ENCODE results near the gene PRDM15.

DNA sequence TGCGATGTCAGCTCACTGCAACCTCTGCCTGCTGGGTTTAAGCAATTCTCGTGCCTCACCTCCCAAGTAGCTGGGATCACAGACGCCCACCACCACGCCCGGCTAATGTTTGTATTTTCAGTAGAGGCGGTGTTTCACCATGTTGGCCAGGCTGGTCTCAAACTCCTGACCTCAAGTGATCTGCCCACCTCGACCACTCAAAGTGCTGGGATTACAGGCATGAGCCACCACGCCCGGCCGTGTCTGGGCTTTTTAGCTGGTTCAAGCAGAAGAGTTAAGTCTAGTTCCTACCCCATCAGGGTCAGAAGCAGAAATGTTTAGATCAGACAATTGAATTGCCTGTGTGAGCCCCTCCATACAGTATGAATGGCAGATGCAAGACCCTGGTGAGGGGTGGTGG, 84.5 kb downstream of the PRDM15 start:
- TF ChIP-seq, protein P1, sequence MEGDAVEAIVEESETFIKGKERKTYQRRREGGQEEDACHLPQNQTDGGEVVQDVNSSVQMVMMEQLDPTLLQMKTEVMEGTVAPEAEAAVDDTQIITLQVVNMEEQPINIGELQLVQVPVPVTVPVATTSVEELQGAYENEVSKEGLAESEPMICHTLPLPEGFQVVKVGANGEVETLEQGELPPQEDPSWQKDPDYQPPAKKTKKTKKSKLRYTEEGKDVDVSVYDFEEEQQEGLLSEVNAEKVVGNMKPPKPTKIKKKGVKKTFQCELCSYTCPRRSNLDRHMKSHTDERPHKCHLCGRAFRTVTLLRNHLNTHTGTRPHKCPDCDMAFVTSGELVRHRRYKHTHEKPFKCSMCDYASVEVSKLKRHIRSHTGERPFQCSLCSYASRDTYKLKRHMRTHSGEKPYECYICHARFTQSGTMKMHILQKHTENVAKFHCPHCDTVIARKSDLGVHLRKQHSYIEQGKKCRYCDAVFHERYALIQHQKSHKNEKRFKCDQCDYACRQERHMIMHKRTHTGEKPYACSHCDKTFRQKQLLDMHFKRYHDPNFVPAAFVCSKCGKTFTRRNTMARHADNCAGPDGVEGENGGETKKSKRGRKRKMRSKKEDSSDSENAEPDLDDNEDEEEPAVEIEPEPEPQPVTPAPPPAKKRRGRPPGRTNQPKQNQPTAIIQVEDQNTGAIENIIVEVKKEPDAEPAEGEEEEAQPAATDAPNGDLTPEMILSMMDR (conservative IDR thresholded peaks at IDR 0.05; ENCODE audit: low read length): no peak
- TF ChIP-seq EZH2phosphoT487 (IDR thresholded peaks at IDR 0.05; ENCODE audit: borderline replicate concordance): no peak
